Measurements from ENCODE around the gene IFNGR2.

The IFNGR2 gene

GRCh38 chr21:33427051-33427450 lies 23.8 kb downstream of the IFNGR2 start:
- H3K36me3 ChIP-seq (ENCODE audit: control insufficient read depth, insufficient read depth, low read length) = peaks cover 39% of the 10 kb centered on the region
- no peak for DNase-seq (ENCODE audit: extremely low read depth, insufficient read length)

DNA sequence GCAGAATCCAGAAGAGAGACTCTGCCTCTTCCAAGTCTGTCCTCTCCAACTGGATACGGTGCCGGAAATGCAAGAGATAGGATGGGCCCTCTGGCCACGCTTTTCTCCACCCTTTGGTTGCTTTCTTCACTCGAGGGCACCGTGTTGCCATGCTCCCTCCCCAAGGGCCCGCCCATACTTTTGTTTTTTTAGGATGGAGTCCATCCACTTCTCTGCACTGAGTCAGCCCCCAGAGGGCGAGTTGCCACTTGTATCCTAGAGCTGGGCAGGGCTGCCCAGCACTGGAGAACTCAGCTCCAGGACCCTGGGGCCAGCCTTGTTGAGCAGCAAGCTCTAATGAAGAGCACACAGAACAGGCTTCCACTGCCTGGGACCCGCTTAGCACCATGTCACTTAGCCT lies 25.5 kb downstream of the IFNGR2 start:
- H3K4me3 ChIP-seq (replicated peaks; ENCODE audit: low read depth, low read length) = no peak overlapping the region
- peaks cover 48% of the 10 kb centered on the region for H3K36me3 ChIP-seq (ENCODE audit: control insufficient read depth, insufficient read depth, low read length)
- DNase-seq (ENCODE audit: extremely low read depth, insufficient read length) = no peak
- TF ChIP-seq, protein P1, sequence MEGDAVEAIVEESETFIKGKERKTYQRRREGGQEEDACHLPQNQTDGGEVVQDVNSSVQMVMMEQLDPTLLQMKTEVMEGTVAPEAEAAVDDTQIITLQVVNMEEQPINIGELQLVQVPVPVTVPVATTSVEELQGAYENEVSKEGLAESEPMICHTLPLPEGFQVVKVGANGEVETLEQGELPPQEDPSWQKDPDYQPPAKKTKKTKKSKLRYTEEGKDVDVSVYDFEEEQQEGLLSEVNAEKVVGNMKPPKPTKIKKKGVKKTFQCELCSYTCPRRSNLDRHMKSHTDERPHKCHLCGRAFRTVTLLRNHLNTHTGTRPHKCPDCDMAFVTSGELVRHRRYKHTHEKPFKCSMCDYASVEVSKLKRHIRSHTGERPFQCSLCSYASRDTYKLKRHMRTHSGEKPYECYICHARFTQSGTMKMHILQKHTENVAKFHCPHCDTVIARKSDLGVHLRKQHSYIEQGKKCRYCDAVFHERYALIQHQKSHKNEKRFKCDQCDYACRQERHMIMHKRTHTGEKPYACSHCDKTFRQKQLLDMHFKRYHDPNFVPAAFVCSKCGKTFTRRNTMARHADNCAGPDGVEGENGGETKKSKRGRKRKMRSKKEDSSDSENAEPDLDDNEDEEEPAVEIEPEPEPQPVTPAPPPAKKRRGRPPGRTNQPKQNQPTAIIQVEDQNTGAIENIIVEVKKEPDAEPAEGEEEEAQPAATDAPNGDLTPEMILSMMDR (IDR thresholded peaks at IDR 0.05; ENCODE audit: insufficient read depth, low read length, poor library complexity, severe bottlenecking) = no peak
- no peaks in the 10 kb centered on the region for H3K27me3 ChIP-seq (replicated peaks; ENCODE audit: control insufficient read depth, insufficient read depth, low read length)

More at GRCh38 chr21:33427051-33427450, 23.8 kb downstream of the IFNGR2 start:
- Histone ChIP-seq H3K4me3 (replicated peaks; ENCODE audit: low read depth, low read length) (no peak overlapping the region), H3K27me3 (replicated peaks; ENCODE audit: control insufficient read depth, insufficient read depth, low read length) (no peaks in the 10 kb centered on the region)
- TF ChIP-seq, protein P1 (IDR thresholded peaks at IDR 0.05; ENCODE audit: insufficient read depth, low read length, poor library complexity, severe bottlenecking) = no peak

DNA sequence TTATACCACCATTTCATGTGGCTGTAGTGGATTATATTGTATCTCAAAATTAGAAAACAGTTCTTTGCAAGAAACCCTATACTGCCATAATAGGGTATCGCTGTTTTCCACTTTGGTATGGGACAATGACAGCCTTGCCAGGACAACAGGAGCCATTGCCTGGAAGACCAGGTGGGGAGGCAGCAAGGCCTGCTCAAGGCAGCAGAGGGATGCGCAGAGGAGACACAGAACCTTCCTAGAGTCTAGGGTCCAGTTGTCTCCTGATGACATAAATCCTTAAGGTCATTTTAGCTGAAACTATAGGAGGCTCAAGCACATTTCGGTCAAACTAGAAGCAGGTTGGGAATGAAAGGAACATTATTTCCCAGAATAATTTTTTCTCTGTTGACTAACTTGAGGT lies 27.6 kb downstream of the IFNGR2 start:
- Histone ChIP-seq H3K4me3 (replicated peaks; ENCODE audit: low read depth, low read length) (no peak overlapping the region), H3K36me3 (ENCODE audit: control insufficient read depth, insufficient read depth, low read length) (peaks cover 34% of the 10 kb centered on the region), H3K27me3 (replicated peaks; ENCODE audit: control insufficient read depth, insufficient read depth, low read length) (no peaks in the 10 kb centered on the region)
- TF ChIP-seq, protein P1 (IDR thresholded peaks at IDR 0.05; ENCODE audit: insufficient read depth, low read length, poor library complexity, severe bottlenecking) = no peak
- no peak for DNase-seq (ENCODE audit: extremely low read depth, insufficient read length)

- Histone ChIP-seq H3K27me3 (replicated peaks; ENCODE audit: control insufficient read depth, insufficient read depth, low read length) (no peaks in the 10 kb centered on the region), H3K4me3 (replicated peaks; ENCODE audit: low read depth, low read length) (no peak overlapping the region), H3K36me3 (ENCODE audit: control insufficient read depth, insufficient read depth, low read length) (peaks cover 36% of the 10 kb centered on the region)
- DNase-seq (ENCODE audit: extremely low read depth, insufficient read length) = no peak
- TF ChIP-seq, protein P1 (IDR thresholded peaks at IDR 0.05; ENCODE audit: insufficient read depth, low read length, poor library complexity, severe bottlenecking) = no peak
Observed at GRCh38 chr21:33432496-33432895, 29.3 kb downstream of the IFNGR2 start.

- Histone ChIP-seq H3K4me3 (replicated peaks; ENCODE audit: low read depth, low read length) (no peak overlapping the region), H3K27me3 (replicated peaks; ENCODE audit: control insufficient read depth, insufficient read depth, low read length) (no peaks in the 10 kb centered on the region), H3K36me3 (ENCODE audit: control insufficient read depth, insufficient read depth, low read length) (peaks cover 37% of the 10 kb centered on the region)
- no peak for DNase-seq (ENCODE audit: extremely low read depth, insufficient read length)
- TF ChIP-seq, protein P1 (IDR thresholded peaks at IDR 0.05; ENCODE audit: insufficient read depth, low read length, poor library complexity, severe bottlenecking) = no peak
Observed at GRCh38 chr21:33433001-33433400, 29.8 kb downstream of the IFNGR2 start.

Measured in GM06990 (cell line).